H1 (cell line): ENCODE results near the gene IQCN. TPM values are rescaled to one million over a fixed set of nuclear protein-coding genes. Genes with fewer than 3 reads are reported as not detected.

ENCODE experiments used
- CTCF ChIA-PET: fragments of 300-600 bp; sonication (Branson Sonifier 250); formaldehyde crosslinking; loops from one replicate; lab custom pipeline; 2021; ENCODE audit not compliant: partially characterized antibody; lab: Charles Lee
- POLR2A ChIA-PET: fragments of 300-600 bp; sonication (Branson Sonifier 250); formaldehyde crosslinking; loops from one replicate; lab custom pipeline; 2021; ENCODE audit warnings: inconsistent platforms; ENCODE audit not compliant: partially characterized antibody; lab: Charles Lee
- DNase-seq, 2 experiments: peaks; one replicate each; pipeline versions ENCODE4 v3.0.0 to v3.0.0-alpha.2; 2010 to 2022; ENCODE audit warnings: low spot score in 2 of 2, low read depth in 1 of 2, mixed read lengths in 1 of 2
- FAIRE-seq: peaks from 2 replicates; lab custom pipeline; 2011; peaks lifted over from hg19 to GRCh38; lab: Jason Lieb, UNC
- H2AFZ ChIP-seq: 2 replicates; pipeline ENCODE4 v1.8.1; 2012; ENCODE audit warnings: low read length, inconsistent platforms
- H2AK5ac ChIP-seq: 2 replicates; pipeline ENCODE4 v1.6.1; 2013; ENCODE audit warnings: low read depth, low read length
- H2BK120ac ChIP-seq: replicated peaks from 2 replicates; pipeline ENCODE3; 2013; ENCODE audit warnings: low read depth, low read length, inconsistent platforms
- H2BK12ac ChIP-seq: 2 replicates; pipeline ENCODE4 v1.6.1; 2013; ENCODE audit warnings: low read depth, low read length
- H2BK15ac ChIP-seq: 2 replicates; pipeline ENCODE4 v1.6.1; 2013; ENCODE audit warnings: low read length
- H2BK20ac ChIP-seq: 2 replicates; pipeline ENCODE4 v1.6.1; 2013; ENCODE audit warnings: low read length
- H2BK5ac ChIP-seq: 2 replicates; pipeline ENCODE4 v1.6.1; 2013; ENCODE audit warnings: low read depth, low read length
- H3K14ac ChIP-seq: 2 replicates; pipeline ENCODE4 v1.6.1; 2013; ENCODE audit warnings: inconsistent platforms; ENCODE audit not compliant: insufficient read length
- H3K18ac ChIP-seq: 2 replicates; pipeline ENCODE4 v1.6.1; 2013; ENCODE audit warnings: low read length; ENCODE audit errors: extremely low read depth
- H3K23ac ChIP-seq: 2 replicates; pipeline ENCODE4 v1.6.1; 2013; ENCODE audit warnings: inconsistent platforms; ENCODE audit not compliant: insufficient read length
- H3K23me2 ChIP-seq: 2 replicates; pipeline ENCODE4 v1.6.1; 2013; ENCODE audit warnings: low read depth, low read length
- H3K27ac ChIP-seq: 2 replicates; pipeline ENCODE4 v1.6.1; 2011; ENCODE audit warnings: low read depth, low read length, inconsistent platforms
- H3K27me3 ChIP-seq, 4 experiments: replicated peaks in 1 of 4; 1 replicate in 1 of 4; 2 replicates in 3 of 4; pipeline versions ENCODE4 v1.6.1 to v1.8.1; 2011 to 2013; ENCODE audit warnings: low read length in 3 of 4, mild to moderate bottlenecking in 3 of 4, inconsistent platforms in 2 of 4, mixed read lengths in 2 of 4, moderate library complexity in 1 of 4; ENCODE audit not compliant: control insufficient read depth in 3 of 4, insufficient read depth in 3 of 4; ENCODE audit errors: extremely low read depth in 1 of 4
- H3K36me3 ChIP-seq, 4 experiments: 2 replicates each; pipeline versions ENCODE4 v1.6.1 to v1.8.1; 2011 to 2013; ENCODE audit warnings: mild to moderate bottlenecking in 4 of 4, low read length in 3 of 4, moderate library complexity in 2 of 4, control low read depth in 1 of 4, inconsistent platforms in 1 of 4; ENCODE audit not compliant: insufficient read depth in 4 of 4, control insufficient read depth in 2 of 4
- H3K4ac ChIP-seq: replicated peaks from 2 replicates; pipeline ENCODE3; 2013; ENCODE audit warnings: low read length, low read depth, mixed read lengths, inconsistent platforms; ENCODE audit not compliant: insufficient read length
- H3K4me1 ChIP-seq, 4 experiments: replicated peaks in 1 of 4; 1 replicate in 1 of 4; 2 replicates in 3 of 4; pipeline versions ENCODE4 v1.6.1 to v1.8.1; 2011 to 2013; ENCODE audit warnings: low read length in 3 of 4, inconsistent platforms in 2 of 4, mixed read lengths in 1 of 4; ENCODE audit not compliant: insufficient read depth in 4 of 4, control insufficient read depth in 3 of 4
- H3K4me2 ChIP-seq, 2 experiments: 2 replicates each; pipeline versions ENCODE4 v1.6.1 to v1.8.1; 2011 to 2013; ENCODE audit warnings: low read depth in 2 of 2, low read length in 2 of 2, control low read depth in 1 of 2, inconsistent platforms in 1 of 2, mild to moderate bottlenecking in 1 of 2; ENCODE audit not compliant: insufficient read depth in 1 of 2
- H3K4me3 ChIP-seq, 4 experiments: fragments of 200-600, 300-600 bp in 1 of 4; sonication (generic), shearing (Covaris generic), sonication (Bioruptor Twin) in 1 of 4; 2 replicates each; pipeline versions ENCODE4 v1.5.1 to v1.8.1; 2011 to 2016; ENCODE audit warnings: low read length in 4 of 4, low read depth in 3 of 4, control low read depth in 2 of 4, inconsistent platforms in 2 of 4, mild to moderate bottlenecking in 2 of 4, mixed read lengths in 1 of 4, moderate library complexity in 1 of 4; ENCODE audit not compliant: insufficient read depth in 2 of 4; ENCODE audit errors: extremely low read depth in 1 of 4
- H3K56ac ChIP-seq: replicated peaks from 2 replicates; pipeline ENCODE3; 2013; ENCODE audit warnings: low read depth, mild to moderate bottlenecking, mixed read lengths, low read length, inconsistent platforms; ENCODE audit not compliant: insufficient read length
- H3K79me1 ChIP-seq: 2 replicates; pipeline ENCODE4 v1.6.1; 2013; ENCODE audit warnings: low read depth, low read length, control low read depth
- H3K79me2 ChIP-seq, 2 experiments: 2 replicates each; pipeline versions ENCODE4 v1.6.1 to v1.8.1; 2012 to 2013; ENCODE audit warnings: low read length in 2 of 2, mild to moderate bottlenecking in 2 of 2, inconsistent platforms in 1 of 2; ENCODE audit not compliant: insufficient read depth in 2 of 2, control insufficient read depth in 1 of 2
- H3K9ac ChIP-seq, 4 experiments: replicated peaks in 1 of 4; 1 replicate in 1 of 4; 2 replicates in 3 of 4; pipeline versions ENCODE4 v1.6.1 to v1.8.1; 2011 to 2013; ENCODE audit warnings: low read depth in 3 of 4, low read length in 3 of 4, control low read depth in 2 of 4, mild to moderate bottlenecking in 2 of 4, moderate library complexity in 2 of 4, inconsistent platforms in 1 of 4; ENCODE audit errors: extremely low read depth in 1 of 4
- H3K9me3 ChIP-seq, 2 experiments: 2 replicates each; pipeline versions ENCODE4 v1.6.1 to v1.8.1; 2012 to 2013; ENCODE audit warnings: mild to moderate bottlenecking in 2 of 2, moderate library complexity in 2 of 2, control low read depth in 1 of 2, inconsistent platforms in 1 of 2, low read depth in 1 of 2, low read length in 1 of 2, mixed read lengths in 1 of 2; ENCODE audit not compliant: insufficient read depth in 2 of 2
- H4K20me1 ChIP-seq, 2 experiments: replicated peaks in 1 of 2; 2 replicates each; pipeline versions ENCODE3 to v1.8.1; 2011 to 2013; ENCODE audit warnings: inconsistent platforms in 2 of 2, low read length in 2 of 2, mild to moderate bottlenecking in 1 of 2; ENCODE audit not compliant: insufficient read depth in 2 of 2, control insufficient read depth in 1 of 2
- H4K5ac ChIP-seq: 2 replicates; pipeline ENCODE4 v1.6.1; 2013; ENCODE audit warnings: low read length, low read depth, mixed read lengths, inconsistent platforms; ENCODE audit not compliant: insufficient read length
- H4K8ac ChIP-seq: 2 replicates; pipeline ENCODE4 v1.8.0; 2013; ENCODE audit warnings: mild to moderate bottlenecking, moderate library complexity, low read length, inconsistent platforms; ENCODE audit not compliant: insufficient read depth; ENCODE audit errors: extremely low read depth
- H4K91ac ChIP-seq: replicated peaks from 2 replicates; pipeline ENCODE3; 2013; ENCODE audit warnings: low read length, mixed read lengths, inconsistent platforms; ENCODE audit not compliant: insufficient read length
- EP300 ChIP-seq, 2 experiments: IDR thresholded peaks; 1 replicate in 1 of 2; 2 replicates in 1 of 2; pipeline ENCODE4 v1.6.1; 2011 to 2012; ENCODE audit warnings: low read depth in 2 of 2, low read length in 2 of 2, mild to moderate bottlenecking in 2 of 2, borderline replicate concordance in 1 of 2, inconsistent platforms in 1 of 2, moderate library complexity in 1 of 2
- RAD21 ChIP-seq, 2 experiments: IDR thresholded peaks in 1 of 2; conservative IDR thresholded peaks in 1 of 2; 2 replicates each; pipeline ENCODE4 v1.6.1; 2011; ENCODE audit warnings: low read depth in 2 of 2, low read length in 2 of 2, improper control_type of control experiment in 1 of 2, inconsistent platforms in 1 of 2, mild to moderate bottlenecking in 1 of 2, moderate library complexity in 1 of 2
- SP4 ChIP-seq: IDR thresholded peaks from 2 replicates; pipeline ENCODE4 v1.6.1; 2012; ENCODE audit warnings: low read length, inconsistent platforms
- WGBS, 2 experiments: shearing (Covaris generic) in 1 of 2; methylation state at CpG; one replicate each; pipeline versions ENCODE4 v1.1.6 to v1.1.7; 2013 to 2015; ENCODE audit warnings: low lambda C conversion rate in 2 of 2, mixed read lengths in 2 of 2, inconsistent platforms in 1 of 2, low coverage in 1 of 2, missing lambda C conversion rate in 1 of 2; ENCODE audit not compliant: insufficient replicate concordance in 2 of 2, insufficient coverage in 1 of 2, insufficient read length in 1 of 2; ENCODE audit errors: extremely low coverage in 1 of 2, missing lambda C conversion rate in 1 of 2; 5-methylcytosine and 5-hydroxymethylcytosine counted together
- polyA plus RNA-seq, 7 experiments: library from polyadenylated mRNA; depleted of rRNA in 3 of 7; stranded (reverse) in 5 of 7; unstranded in 2 of 7; fragments of >200 nt in 5 of 7; fragments of 200-250 nt in 2 of 7; gene quantifications; 1 replicate in 5 of 7; 2 replicates in 1 of 7; 4 replicates in 1 of 7; pipeline versions ENCODE4 v1.2.1 to v1.2.3, GENCODE V29; 2011 to 2013; ENCODE audit warnings: missing spikeins in 2 of 7, mixed read lengths in 2 of 7
- total RNA-seq: library from RNA; stranded (reverse); fragmentation: NEBNext Ultra II Directional; extraction: Animal tissue kit (Norgen Biotek cat#: 25700); gene quantifications from 2 replicates; pipeline ENCODE4 v1.2.1, GENCODE V29; 2021

The IQCN gene
- total and polyA plus RNA-seq, 2 of the 8 experiments (the other 6 are each of a cell fraction or from before 2014, with no cell fraction given): 0.36 to 1.0 TPM

GRCh38 chr19:18297308-18297707 lies 23.1 kb upstream of the IQCN start:
- Histone ChIP-seq H4K91ac (no peak overlapping the region), H4K8ac (no peak overlapping the region), H3K4me3 (no peak overlapping the region), H2BK5ac (peak overlapping the region; percentile 44; the same call in 1 of the 2 replicates), H2BK20ac (no peak overlapping the region), H3K9ac (no peak overlapping the region), H3K14ac (no peak overlapping the region), H2AK5ac (no peak overlapping the region), H3K27ac (no peak overlapping the region), H3K23me2 (peaks cover 18% of the 10 kb centered on the region), H3K27me3 (no peaks in the 10 kb centered on the region), H3K79me1 (no peaks in the 10 kb centered on the region), H4K20me1 (peaks cover 0 to 8% of the 10 kb centered on the region in 2 experiments), H2BK15ac (no peak overlapping the region), H4K5ac (no peak overlapping the region), H2BK120ac (no peak overlapping the region), H3K4me1 (peaks cover 0 to 19% (median 16%) of the 10 kb centered on the region in 4 experiments; a peak in 6 of 7 replicates), H3K4me2 (no peak overlapping the region), H3K36me3 (no peaks in the 10 kb centered on the region; a peak in 1 of 8 replicates), H2AFZ (no peak overlapping the region), H3K18ac (peak overlapping the region; percentile 25), H3K9me3 (no peaks in the 10 kb centered on the region), H3K4ac (no peak overlapping the region), H2BK12ac (0 out of 2 replicates have a peak overlapping the region, but pooled peaks have one; percentile 50), H3K79me2 (no peaks in the 10 kb centered on the region), H3K23ac (no peak overlapping the region), H3K56ac (no peak overlapping the region)
- DNase-seq (no peak), FAIRE-seq (no peak)
- 70% methylated on average over 4 of the region's 4 CpGs; no CpG with 5 or more reads in 1 of the 2 experiments for WGBS, 2 experiments
- TF ChIP-seq RAD21 (IDR thresholded peaks at IDR 0.05 in 1 of 2, conservative IDR thresholded peaks at IDR 0.05 in 1 of 2; ENCODE audit: low read depth in 2 of 2, low read length in 2 of 2) (no peak), EP300 (IDR thresholded peaks at IDR 0.05; ENCODE audit: borderline replicate concordance in 1 of 2, low read depth in 2 of 2, low read length in 2 of 2) (no peak), SP4 (no peak)
- CTCF ChIA-PET: interaction anchor here (0.6 to 1.8 kb wide), 7 partner anchors 9 to 303 kb away, joined by 3 to 7 read pairs (median 4); partner anchors contain the start of gene LSM4
- POLR2A ChIA-PET: interaction anchor here (0.8 to 10.4 kb wide), 5 partner anchors 8 to 39 kb away, joined by 3 to 141 read pairs (median 4); partner anchors contain the start of gene JUND
